Measurements from ENCODE around the gene GHRL.

The GHRL gene, protein sequence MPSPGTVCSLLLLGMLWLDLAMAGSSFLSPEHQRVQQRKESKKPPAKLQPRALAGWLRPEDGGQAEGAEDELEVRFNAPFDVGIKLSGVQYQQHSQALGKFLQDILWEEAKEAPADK

DNA sequence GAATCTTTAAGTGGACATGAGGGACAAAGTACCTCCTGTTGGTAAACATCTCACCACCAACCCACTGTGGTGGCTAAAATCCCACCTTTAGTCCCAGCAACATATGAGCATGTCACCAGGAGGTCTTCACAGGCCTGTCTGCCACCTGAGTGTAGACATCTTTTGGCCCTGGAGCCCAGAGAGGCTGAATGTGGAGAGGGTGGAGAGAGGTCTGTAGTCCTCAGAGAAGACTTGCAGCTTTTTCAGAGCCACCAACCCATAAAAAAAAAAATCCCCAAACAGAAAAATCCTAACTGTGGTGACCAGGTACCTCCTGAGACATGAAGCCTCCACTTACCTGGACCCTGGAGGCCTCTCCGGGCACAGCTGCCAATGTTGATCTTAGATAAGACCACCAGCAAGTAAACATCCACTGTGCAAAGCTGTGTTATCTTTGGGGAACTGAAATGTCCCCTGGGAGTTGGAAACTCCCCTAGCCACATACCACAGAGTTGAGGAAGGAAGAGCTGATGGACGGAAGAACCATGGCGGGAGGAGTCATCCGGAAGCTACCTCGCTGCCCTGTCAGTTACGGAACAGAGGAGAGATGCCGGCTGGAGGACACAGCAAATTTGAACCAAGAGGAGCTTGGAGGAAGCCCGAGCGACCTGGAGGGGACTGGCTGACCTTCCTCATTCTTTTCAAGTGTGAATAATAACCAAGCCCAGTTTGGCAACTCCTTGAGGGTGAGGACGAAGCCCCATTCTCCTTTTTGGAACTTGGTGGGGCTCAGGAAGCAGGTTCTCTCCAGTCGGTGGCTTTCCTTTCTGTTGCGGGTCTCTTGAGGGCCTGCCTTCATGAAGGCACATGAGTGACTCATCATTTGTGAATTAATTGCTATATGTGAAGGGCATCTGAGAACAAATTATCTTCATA, at the start of gene GHRL:
Gene GHRL (minus strand): TSS at position 443 of the 915 bp plus-strand sequence. CDS start 2,767 bp downstream, outside the sequence.
- no peak for DNase-seq

DNA sequence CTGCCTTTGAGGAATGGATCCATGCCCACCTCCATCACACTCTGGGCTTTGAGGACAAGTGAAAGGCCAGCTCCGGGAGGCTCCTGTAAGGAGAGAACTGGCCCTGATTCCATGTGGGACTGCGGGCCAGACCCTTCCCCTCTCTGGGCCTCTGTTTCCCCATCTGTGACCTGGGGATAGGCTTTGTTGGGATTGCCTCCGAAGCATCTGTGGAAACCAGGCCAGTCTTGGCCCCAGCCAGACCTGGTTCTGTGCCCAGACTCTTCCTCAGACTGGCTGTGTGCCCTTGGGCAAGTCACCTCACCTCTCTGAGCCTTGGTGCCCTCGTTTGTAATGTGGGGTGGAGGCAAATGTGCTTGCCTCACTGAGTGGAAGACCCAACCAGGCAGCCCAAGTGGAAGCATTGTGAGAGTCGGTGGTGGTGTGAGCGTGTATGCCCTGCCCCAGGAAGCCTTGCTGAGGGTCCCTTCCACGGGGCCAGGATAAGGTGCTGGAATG, 49.2 kb upstream of the GHRL start:
- DNase-seq = no peak

DNA sequence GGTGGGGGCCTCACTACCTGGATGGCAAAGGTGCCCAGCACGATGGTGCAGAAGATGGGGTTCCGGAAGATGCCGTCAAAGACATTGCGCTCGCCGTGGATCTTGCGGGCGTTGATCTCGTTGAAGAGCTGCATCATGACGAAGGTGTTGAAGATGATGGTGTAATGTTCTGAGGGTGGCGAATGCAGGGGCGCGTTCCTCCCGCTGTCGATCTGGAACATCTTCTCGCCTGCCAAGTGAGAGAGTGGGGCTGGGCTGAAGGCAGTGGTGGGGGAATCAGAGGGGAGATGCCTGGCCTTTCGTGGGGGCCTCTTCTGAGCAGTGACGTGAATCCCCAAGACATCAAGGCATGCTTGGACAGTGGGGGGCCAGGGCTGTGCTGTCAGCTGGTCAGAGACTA, 47.7 kb upstream of the GHRL start:
- DNase-seq = no peak

DNA sequence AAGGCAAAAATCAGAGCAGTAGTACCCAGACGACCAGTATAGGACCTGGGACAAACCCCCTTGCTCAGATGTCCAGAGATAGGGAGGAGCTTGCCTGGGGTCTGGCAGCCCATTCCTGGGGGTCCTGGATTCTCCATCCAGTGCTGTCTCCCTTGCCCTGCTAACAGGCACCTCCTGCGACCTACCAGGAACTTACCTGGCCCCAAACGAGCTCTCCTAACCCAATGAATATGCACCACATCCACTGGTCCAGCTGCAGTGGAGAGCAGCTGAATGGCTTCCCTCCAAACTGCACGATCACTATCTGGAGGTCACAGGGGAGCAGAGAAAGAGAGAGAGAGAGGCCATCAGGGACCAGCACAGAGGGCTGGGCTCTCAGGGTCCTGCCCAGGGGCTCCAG, 47.3 kb upstream of the GHRL start:
- no peak for DNase-seq

DNA sequence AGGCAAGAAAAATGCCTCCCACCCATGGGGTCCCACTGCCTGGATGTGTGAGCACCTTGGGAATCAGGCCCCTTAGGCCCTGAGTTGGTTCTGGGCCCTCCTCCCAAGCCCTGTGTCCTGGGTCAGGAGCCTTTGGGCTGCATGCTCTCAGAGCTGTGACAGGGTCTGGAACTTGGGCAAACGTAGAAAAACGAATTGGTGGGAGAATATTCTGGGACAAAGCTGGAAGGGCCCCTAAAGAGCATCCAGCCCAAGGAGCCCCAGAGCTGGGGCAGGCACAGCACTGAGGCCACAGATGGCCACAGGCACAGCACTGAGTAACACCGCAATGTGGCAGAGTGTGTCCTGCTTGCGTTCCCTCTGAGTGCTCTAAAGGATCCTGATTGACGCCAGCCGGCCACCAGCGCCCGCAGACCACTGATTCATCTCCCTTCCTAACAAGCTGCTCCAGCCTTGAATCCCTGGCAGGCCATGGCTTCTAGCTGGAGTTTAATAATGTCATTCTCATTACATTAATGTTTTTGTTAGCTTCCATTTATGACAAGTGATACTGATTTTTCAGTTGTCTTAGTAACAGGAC, 46.7 kb upstream of the GHRL start:
- DNase-seq = no peak

DNA sequence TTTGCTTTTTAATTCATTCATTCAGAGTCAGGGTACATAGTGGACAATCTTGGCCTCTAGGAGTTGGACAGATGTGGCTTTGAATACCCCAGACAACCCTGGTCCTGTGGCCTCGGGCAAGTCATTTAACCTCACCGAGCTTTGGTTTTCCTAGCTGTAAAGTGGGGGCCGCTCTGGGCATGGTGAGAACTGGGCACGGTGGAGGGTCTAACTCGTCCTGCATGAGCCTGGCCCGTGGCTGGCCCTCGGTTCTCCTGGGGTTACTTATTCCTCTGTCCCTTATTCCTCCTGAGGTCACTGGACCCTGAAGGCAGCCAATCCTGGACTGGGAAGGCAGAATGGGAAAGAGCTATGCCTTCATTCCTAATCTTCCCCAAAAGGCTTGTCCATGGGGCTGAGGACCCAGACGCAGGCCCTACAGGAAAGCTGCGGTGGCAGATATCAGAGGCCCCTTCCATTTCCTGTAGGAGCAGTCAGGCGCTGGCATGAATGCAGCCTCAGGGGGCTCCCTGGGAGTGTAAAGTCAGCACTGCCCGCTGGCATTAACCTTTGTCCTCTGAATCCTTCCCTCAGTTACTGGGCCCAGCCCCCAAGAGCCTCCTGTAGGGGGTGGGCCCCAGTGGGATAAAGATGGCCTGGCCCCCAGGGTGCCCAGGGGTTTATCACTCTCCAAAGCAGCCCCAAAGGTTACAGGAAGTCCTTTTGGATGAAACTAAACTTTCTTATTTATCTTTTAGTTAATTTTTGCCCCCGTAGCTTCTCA, 46.0 kb upstream of the GHRL start:
- DNase-seq = no peak

DNA sequence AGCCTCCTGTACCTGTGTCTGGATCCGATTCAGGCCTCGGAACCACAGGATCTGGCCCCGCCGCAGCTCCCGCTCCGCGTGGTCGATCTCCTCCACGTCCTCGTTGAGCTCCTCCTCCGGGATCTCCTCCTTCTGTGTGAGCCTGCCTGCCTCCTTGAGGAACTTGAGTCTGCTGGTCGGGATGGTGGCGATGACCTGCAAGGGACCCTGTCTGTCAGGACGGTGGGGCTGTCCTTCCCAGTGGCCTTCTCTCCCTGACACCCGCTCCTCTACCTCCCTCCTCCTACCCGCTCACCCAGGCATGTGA, 45.4 kb upstream of the GHRL start:
- DNase-seq = no peak

DNA sequence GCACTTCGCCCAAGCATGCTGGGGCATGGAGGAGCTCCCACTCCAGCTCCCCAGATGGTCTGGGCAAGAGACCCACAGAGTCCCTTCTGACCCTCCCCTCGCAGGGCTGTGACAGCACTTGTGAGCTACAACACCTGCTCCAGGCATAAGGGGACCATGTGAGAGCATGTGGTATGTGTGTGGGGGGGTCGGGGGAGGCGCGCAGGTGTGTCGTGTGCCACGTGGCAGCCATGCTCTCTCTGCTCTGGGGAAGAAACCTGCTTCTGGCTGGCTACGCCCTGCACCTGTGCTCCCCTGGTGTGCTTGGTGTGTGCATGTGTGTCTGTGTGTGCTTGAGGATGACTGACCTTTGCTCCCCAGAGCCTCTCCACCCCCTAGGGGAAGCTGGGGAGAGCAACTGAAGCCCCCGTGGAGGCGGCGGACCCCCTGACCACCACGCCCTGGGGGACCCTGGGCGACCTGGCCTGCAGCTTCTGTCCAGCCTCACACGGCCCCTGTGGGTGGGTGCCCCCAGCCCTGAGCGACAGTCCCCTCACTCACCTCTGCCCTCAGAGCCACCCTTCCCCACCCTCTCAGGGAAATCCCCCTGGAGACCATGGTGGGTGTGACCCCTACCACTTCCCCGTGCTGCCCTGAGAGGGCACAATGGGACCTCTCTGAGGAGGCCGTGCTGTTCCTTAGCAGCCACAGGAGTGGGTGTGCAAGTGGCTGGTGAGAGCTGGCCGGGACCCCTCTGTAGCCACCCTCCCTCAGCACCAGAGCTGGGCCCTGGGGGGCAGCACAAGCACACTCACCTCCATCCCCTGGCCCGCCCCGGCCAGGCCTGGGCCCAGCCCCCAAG, 44.8 kb upstream of the GHRL start:
- DNase-seq = no peak

DNA sequence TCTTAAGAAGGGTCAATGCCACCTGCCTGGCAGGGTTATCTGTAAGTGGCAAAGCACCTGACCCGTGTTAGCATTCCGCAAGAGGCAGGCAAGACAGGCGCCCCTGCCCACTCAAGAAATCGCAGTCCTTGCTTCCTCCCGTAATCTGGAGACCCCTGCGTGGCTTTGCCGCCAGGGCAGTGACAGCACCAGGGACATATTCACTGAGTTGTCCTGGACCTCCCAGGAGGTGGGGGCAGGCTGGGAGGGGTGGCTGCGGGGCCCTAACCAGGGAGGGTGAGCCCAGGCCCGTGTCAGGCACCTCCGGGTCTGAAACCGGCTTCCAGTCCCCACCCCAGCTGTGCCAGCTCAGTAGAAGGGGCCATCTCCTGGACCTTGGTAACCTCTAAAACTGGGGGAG, 44.0 kb upstream of the GHRL start:
- DNase-seq = no peak

DNA sequence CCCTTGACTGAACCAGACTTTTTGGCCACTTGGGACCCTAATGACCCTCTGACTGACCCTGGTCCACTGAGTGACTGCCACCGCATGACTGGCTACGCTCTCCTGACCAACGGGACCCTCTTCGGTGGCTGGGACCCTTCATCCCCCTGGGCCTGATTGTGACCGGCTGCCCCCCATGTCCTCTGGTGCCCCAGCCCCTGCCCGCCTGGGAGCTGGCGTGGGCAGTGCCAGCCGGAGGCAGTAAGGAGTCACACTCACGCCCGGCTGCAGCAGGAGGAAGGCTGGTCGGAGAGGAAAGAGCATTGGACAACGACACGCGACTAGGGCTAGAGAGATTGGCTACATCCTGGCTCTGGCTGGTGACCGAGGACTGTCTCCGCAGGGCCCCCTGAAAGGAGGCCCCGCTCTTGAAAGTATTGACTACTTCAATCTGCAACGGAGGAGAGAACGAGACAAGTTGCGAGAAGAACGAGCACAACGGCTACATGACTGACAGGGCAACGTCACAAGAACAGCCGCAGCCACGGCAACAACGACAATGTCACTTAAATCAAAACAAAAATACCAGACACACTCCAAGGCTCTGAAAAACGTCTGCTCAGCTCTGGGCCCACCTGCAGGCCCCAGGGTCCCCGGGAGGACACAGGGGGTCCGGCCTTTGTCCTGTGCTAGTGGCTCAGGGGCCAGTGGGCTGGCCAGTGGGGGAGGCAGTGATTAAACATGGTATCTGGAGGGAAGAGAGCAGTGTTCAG, 43.3 kb upstream of the GHRL start:
- DNase-seq = no peak

DNA sequence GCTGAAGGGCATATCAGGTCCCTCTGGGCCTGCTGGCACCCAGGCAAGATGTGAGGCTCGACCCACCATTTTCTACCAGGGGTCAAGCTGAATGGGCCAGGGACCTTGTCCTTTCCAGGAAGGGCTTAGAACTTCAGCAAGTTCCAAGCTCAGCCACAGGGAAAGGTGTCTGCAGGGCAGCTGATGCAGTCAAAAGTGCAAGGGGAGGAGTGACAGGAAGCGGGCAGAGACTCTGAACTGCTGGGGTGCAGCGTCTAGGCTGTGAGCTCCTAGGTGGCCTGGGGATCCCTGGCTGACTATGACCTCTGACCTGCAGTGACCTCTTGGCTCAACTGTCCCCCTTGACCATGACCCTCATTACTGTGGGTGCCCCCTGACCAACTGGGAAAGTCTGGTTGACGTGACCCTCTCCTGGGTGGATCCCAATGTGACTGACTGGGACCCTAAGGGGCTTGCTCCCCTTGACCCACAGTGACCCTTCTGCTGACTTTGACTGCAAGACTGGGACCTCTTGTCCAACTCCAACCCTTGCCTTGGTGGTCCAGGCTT, 42.5 kb upstream of the GHRL start:
- DNase-seq = no peak

DNA sequence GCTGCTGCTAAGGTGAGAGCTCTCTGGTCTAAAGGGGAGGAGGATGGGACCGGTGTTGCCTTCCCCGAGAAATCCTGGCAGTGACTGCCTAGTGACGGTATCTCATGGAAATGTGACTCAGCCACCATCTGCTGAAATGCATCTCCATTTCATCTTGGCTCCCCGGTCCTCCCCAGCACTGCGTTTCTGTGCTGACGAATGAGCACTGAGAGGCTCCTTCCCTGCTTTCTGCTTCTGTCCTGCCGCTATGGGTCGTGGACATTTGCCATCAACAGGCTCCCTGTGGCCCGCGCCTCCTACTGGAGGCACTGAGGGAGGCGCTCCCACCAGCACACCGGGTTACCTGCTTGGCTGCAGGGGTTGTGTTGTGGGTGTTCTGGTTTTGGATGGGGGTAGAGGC, 41.7 kb upstream of the GHRL start:
- no peak for DNase-seq

DNA sequence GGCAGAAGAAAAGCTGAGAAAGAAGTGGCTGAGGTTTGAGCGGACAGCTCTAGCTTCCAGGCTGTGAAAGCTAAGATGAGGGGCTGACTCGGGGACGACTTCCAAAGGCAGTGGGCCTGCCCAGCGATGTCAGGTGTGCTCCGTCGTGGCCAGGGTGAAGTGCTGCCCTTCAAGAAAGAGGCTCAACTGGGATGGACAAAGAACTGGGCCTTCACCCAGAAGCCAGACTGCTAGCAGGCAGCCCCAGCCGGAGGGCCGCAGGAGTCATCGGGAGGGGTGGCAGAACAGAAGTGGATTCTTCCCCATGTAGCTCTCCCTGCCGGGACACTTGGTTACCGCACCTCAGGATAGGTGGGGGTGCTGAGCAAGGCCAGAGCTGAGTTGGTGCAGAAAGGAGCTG, 41.3 kb upstream of the GHRL start:
- DNase-seq = no peak

DNA sequence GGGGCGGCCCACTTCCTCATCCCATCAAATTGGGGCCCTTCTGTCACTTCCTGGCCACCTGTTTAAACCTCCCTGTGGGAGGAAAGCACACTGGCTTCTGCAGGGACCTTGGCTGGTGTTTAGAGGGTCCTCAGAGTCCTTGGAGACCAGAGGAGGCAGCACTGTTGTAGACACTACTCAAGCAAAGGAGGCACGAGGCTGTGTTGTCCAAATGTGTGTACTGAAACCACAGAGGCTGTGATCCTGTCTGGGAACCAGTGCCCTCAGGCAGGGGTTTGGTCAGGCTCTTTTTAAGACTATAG, 40.6 kb upstream of the GHRL start:
- DNase-seq = no peak

DNA sequence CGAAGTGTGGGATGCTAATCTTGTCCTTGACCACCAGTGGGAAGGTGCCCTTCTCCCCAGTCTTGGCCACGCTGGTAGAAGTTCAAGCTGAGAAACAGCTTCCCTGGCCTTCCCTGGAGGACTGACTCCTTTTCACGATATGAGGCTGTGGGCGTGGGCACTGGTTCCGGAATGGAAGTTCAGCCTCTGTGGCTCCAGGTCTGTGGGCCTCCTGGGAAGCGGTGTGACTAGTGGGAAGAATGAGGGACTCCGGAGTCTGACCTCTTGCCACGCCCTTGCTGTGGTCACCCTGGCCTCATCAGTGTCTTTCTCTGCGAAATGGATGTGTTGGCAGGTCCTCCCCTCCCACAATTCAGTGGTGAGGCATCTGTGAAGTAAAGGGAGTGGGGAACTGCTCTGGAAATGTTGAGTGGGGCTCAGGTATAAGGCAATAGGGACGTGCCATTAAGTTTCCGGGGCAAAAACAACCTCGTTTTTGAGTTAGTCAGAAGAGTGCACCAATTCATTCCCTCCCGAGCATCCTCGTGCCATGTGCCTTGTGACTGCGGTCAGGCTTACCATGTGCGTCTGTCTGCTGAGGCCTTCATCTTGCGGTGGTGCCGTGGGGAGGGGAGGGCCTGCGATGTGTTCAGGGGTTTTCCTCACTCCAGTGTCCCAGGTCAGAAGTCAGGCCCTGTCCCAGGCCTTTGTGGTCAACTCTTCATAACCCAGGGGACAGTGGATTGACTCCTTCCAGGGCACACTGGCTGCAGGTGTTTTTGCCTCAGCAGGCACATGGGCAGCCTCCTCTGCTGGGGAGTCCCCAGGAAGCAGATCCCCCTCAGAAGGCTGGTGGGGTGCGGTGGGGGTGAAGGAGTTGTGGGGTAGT, 40.0 kb upstream of the GHRL start:
- no peak for DNase-seq

DNA sequence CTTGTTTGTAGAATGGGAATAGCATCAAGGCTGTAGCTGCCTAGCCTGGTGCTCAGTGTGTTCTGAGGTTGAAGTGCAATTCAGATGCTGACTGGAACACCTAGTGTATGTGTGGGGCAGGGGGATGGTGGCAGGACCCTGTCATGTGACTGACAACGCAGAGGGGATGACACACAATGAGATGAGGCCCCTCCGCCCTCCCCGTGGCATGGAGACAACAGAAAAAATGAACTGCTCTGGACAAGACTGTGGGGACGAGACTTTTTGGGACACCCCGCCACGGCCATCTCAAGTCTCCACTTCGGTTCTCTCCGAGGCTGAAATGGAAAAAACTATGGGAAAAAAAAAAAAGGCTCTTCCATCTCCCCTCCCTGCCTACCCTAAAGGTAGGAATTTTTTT, 38.6 kb upstream of the GHRL start:
- no peak for DNase-seq

DNA sequence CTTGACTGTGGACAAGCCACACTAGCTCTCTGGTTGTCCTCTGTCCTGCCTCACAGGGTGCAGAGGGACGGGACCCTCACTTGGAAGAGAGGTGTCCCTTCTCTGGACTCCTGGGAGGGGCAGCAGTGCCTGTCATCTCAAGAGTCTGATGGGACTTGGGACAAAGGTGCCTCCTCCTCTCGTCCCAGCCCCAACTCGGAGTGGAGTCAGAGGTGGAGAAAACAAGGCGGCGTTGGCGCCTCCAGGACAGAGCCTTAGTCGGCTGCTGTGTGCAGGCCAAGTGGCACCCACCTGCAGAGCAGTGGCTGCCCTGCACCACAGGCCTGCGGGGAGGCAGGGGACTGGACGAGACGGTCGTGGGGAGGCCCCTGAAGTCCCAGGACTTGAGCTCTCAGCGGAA, 37.6 kb upstream of the GHRL start:
- no peak for DNase-seq

DNA sequence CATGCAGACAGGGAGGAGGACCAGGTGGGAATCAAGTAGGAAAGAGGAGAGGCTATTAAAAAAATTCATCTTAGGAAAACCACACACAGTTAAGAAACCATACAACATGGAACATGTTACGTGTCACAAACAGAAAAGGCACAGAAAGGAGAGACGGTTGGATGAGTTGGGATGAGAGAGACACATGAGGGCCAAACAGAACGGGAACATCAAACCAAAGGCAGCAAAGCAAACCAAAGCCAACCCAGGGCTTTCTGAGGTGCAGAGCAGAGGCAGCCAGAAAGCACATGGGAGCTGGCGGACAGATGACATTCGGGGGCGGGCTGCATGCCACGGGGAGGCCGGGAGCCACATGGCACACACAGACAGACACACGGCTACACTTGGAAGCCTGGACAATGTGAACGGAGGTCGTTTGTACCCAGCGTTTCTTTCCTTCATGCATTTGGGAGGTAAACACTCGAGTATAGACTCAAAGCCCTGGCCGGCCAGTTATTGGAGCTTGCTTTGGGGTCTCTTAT, 36.8 kb upstream of the GHRL start:
- no peak for DNase-seq

DNA sequence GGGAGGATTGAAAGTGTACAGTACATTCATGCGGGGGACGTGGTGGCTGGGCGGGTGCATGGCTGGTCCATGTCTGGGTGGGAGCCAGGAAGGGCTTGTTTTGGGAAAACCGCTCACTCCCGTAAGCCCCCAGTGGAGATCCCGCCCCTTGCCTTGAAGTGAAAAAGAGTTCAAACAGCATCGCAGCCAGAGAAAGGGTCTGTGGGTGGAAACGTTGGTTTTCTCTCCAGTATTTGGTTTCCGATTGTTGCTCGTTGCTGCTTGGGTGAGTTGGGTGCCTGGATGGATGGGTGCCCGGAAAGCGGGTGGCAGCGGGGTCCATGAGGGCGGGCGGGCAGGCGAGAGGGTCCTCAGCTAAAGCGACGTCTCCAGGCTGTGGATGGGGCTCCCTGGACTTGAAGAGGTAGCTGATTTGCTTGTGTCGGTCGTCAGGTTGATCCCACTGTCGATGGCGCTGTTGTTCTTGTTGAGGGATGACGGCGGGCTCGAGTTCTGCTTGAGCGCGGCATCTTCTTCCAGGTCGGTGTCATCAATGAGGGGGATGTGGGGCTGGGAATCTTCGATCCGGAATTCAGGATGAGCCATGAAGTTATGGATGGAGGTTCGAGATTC, 35.8 kb upstream of the GHRL start:
- no peak for DNase-seq

DNA sequence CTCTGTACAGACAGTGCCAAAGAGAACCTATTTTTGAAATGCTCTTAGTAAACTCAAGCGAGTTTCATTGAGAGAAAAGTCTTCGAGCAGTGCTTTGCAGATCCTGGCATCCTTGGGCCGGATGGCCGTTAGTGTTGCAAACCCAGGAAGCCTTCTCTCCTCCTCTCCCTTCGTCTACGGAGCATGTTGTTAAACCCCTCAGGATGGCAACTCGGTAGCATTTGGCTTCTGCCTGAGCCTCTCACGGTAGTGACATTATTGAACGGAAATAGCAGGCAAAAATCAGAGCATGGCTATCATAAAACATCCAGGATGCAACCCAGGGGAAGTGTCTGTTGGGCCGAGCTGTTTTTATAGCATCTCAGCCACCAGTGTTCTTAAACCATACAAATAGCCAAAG, 34.8 kb upstream of the GHRL start:
- no peak for DNase-seq
